AG10803 (cell line): Measurements from ENCODE around the gene RANBP17.

ENCODE experiments used
- DNase-seq: peaks from one replicate; pipeline ENCODE4 v3.0.0; 2010; ENCODE audit warnings: low read depth
- H3K4me3 ChIP-seq: 2 replicates; pipeline ENCODE4 v1.5.1; 2011; ENCODE audit warnings: mild to moderate bottlenecking, low read length, control low read depth
- TF ChIP-seq, protein P1 (sequence below): conservative IDR thresholded peaks from 2 replicates; pipeline ENCODE4 v1.5.1; 2011; ENCODE audit warnings: mild to moderate bottlenecking, low read length, control low read depth, inconsistent platforms

The RANBP17 gene

DNA sequence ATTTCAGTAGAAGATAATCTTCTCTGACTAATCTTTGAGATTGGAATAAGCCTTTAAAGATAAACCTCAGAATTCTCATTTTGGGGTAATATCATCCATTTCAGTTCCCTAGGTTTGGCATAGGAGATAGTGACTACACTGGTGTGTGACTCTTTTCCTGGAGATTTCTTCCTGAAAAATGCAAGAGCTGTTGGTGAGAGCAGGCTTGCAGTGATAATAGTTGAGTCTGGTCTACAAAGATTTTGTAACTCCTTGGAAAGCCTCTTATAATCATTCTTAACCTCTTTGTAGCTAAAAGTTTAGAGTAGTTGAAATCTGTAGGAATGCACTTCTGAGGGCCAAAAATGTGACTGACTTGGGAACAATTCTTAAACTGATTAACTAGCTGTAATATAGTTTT is 23.4 kb downstream of the RANBP17 start:
- H3K4me3 ChIP-seq = no peak overlapping the region
- peak; percentile 75 for DNase-seq
- TF ChIP-seq, protein P1, sequence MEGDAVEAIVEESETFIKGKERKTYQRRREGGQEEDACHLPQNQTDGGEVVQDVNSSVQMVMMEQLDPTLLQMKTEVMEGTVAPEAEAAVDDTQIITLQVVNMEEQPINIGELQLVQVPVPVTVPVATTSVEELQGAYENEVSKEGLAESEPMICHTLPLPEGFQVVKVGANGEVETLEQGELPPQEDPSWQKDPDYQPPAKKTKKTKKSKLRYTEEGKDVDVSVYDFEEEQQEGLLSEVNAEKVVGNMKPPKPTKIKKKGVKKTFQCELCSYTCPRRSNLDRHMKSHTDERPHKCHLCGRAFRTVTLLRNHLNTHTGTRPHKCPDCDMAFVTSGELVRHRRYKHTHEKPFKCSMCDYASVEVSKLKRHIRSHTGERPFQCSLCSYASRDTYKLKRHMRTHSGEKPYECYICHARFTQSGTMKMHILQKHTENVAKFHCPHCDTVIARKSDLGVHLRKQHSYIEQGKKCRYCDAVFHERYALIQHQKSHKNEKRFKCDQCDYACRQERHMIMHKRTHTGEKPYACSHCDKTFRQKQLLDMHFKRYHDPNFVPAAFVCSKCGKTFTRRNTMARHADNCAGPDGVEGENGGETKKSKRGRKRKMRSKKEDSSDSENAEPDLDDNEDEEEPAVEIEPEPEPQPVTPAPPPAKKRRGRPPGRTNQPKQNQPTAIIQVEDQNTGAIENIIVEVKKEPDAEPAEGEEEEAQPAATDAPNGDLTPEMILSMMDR = no peak

DNA sequence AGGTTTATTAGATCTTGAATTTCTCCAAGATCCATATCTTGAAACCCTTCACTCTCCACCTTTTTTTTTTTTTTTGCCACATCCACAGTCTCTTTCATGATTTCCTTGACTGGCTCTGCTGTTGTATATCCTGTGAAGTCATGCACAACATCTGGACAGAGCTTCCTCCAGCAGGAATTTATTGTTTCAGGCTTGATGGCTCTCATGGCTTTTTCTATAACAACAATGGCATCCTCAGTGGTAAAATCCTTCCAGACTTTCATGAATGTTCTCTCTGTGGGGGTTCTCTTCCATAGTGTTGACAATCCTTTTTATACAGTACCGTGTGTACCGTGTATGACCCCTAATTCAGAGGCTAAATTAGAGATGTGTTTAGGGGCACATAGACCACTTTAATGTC is 24.0 kb downstream of the RANBP17 start:
- no peak overlapping the region for H3K4me3 ChIP-seq
- TF ChIP-seq, protein P1 = no peak
- peak; percentile 55 for DNase-seq

DNA sequence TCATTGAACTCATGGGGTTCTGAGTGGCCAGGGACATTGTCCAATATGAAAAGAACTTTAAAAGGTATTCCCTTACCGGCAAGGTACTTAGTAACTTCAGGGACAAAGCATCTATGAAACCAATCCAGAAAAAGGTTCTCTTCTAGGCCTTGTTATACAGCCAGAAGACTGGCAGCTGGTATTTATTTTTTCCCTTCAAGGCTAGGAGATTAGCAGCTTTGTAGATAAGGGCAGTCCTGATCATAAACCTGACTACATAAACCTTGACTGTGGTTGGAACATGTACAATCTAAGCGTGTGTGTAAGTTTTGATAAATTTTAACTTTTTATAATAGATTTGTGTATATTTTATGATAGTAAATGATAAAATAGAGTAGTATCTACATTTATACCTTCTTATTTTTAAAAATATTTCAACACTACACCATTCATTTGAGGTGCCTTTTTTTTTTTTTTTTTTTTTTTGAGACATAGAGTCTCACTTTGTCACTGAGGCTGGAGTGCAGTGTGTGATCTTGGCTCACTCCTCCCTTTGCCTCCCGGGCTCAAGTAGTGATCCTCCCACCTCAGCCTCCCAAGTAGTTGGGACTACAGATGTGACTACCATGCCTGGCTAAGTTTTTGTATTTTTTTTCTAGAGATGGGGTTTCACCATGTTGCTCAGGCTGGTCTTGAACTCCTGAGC is 24.5 kb downstream of the RANBP17 start:
- H3K4me3 ChIP-seq = no peak overlapping the region

DNA sequence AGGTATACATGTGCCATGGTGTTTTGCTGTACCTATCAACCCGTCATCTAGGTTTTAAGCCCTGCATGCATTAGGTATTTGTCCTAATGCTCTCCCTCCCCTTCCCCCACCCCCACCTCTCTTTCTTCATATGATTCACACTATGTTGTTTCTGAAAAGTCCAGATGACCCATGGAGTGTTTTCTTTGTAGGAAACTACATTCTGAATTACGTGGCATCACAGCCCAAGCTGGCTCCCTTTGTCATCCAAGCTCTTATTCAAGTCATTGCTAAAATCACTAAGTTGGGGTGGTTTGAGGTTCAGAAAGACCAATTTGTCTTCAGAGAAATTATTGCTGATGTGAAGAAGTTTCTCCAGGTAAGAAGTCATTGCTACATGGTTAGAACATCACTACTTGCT is 30.4 kb downstream of the RANBP17 start:
- TF ChIP-seq, protein P1 = no peak
- peak; percentile 17 for DNase-seq
- H3K4me3 ChIP-seq = no peak overlapping the region

More for the DNA sequence above, 24.5 kb downstream of the RANBP17 start:
- TF ChIP-seq, protein P1 = no peak
- no peak for DNase-seq

DNA sequence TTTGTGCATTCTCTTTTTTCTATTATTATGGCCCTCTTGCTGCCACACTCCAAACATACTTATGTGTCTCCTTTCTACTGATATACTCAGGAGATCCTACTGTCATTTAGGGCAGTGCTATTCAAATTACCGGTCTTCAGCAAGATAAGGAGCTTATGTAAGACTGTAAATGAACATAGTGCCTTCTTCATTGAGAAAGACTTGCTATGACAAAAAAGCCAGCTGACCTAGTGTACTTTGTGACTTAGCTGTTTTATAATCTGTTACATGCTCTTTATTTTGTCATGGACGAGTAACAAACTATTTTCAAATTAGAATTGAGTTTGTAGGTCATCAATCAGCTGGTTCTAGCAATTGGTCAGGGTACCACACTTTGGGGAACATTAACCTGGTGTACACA is 32.8 kb downstream of the RANBP17 start:
- H3K4me3 ChIP-seq = no peak overlapping the region
- TF ChIP-seq, protein P1 = no peak

DNA sequence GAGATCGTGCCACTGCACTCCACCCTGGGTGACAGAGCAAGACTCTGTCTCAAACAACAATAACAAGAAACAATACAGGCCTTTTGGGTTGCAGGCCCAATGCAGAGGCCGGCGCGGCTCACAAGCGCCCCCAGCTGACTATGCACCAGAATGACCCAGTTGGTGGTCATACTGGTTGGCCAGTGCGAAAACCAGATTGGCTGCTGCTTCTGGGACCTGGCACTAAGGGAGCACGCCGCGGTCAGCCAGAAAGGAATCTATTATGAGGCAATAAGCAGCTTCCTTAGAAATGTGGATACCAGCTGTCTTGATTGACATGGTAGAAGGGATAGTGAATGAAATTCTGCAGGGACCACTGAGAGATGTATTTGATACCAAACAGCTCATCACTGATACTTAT is 35.0 kb downstream of the RANBP17 start:
- peak; percentile 86 for DNase-seq
- no peak overlapping the region for H3K4me3 ChIP-seq
- TF ChIP-seq, protein P1 = peak; percentile 55

More for the DNA sequence above, 32.8 kb downstream of the RANBP17 start:
- DNase-seq = no peak

DNA sequence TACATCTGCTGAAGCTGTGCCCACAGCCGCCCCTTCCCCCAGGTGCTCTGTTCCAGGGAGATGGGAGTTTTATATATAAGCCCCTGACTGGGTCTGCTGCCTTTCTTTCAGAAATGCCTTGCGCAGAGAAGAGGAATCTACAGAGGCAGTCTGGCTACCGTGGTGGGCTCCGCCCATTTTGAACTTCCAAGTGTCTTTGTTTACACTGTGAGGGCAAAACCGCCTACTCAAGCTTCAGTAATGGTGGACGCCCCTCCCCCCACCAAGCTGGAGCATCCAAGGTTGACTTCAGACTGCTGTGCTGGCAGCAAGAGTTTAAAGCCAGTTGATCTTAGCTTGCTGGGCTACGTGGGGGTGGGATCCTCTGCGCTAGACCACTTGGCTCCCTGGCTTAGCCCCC is 41.3 kb downstream of the RANBP17 start:
- H3K4me3 ChIP-seq = no peak overlapping the region
- TF ChIP-seq, protein P1 = no peak
- no peak for DNase-seq
